A549 (cell line): Measurements from ENCODE around the gene CPNE1. TPM values are rescaled to one million over a fixed set of nuclear protein-coding genes. Genes with fewer than 3 reads are reported as not detected.

ENCODE experiments used
- ATAC-seq, 2 experiments: fragments of 200-7000 bp in 1 of 2; fragments of >200 bp in 1 of 2; cut with Nextera tagmentation in 1 of 2; cut with Tn5 transposase in 1 of 2; 3 replicates each; pipeline versions ENCODE4 v1.8.0 to v1.9.1; 2018 to 2020; ENCODE audit warnings: mild to moderate bottlenecking in 1 of 2, moderate library complexity in 1 of 2
- CTCF ChIA-PET: fragments of 300-600 bp; sonication (Branson Sonifier 250); formaldehyde crosslinking; extraction: SDS; loops from one replicate; lab custom pipeline; 2021; ENCODE audit warnings: antibody characterized with exemption, inconsistent platforms; lab: Yijun Ruan, JAX
- POLR2A ChIA-PET: fragments of 350-600 bp; formaldehyde crosslinking; extraction: SDS; loops from one replicate; lab custom pipeline; 2021; ENCODE audit warnings: antibody characterized with exemption, inconsistent platforms; lab: Yijun Ruan, JAX
- DNase-seq, 2 experiments: peaks; one replicate each; pipeline versions ENCODE4 v3.0.0 to v3.0.0-alpha.2; 2011 to 2016; ENCODE audit warnings: low read depth in 1 of 2, low spot score in 1 of 2
- FAIRE-seq: peaks from 2 replicates; lab custom pipeline; 2011; peaks lifted over from hg19 to GRCh38; lab: Jason Lieb, UNC
- H3K27ac ChIP-seq, 2 experiments: fragments of >200 bp; sonication (Bioruptor Twin); formaldehyde crosslinking; 3 replicates each; pipeline ENCODE4 v1.5.1; 2016 to 2017
- H3K4me1 ChIP-seq: fragments of >200 bp; sonication (Bioruptor Twin); formaldehyde crosslinking; 3 replicates; pipeline ENCODE4 v1.6.1; 2016
- H3K4me2 ChIP-seq: fragments of >200 bp; sonication (Bioruptor Twin); formaldehyde crosslinking; 3 replicates; pipeline ENCODE4 v1.6.1; 2016
- H3K4me3 ChIP-seq: fragments of >200 bp; sonication (Bioruptor Twin); formaldehyde crosslinking; 3 replicates; pipeline ENCODE4 v1.5.1; 2016
- H3K9me3 ChIP-seq: fragments of >200 bp; sonication (Bioruptor Twin); formaldehyde crosslinking; 3 replicates; pipeline ENCODE4 v1.6.1; 2016
- BHLHE40 ChIP-seq: IDR thresholded peaks from 2 replicates; pipeline ENCODE4 v1.6.1; 2012; ENCODE audit warnings: low read depth, low read length, inconsistent platforms
- CBX2 ChIP-seq: fragments of 200-600 bp; sonication (generic); IDR thresholded peaks from 2 replicates; pipeline ENCODE4 v1.6.1; 2016; ENCODE audit warnings: low read depth, mild to moderate bottlenecking, borderline replicate concordance
- CEBPB ChIP-seq, 2 experiments: fragments of >200 bp in 1 of 2; sonication (Bioruptor Twin) in 1 of 2; formaldehyde crosslinking in 1 of 2; IDR thresholded peaks; 2 replicates each; pipeline ENCODE4 v1.6.1; 2012 to 2016
- EP300 ChIP-seq, 2 experiments: fragments of >200 bp; sonication (Bioruptor Twin); formaldehyde crosslinking; IDR thresholded peaks; 2 replicates in 1 of 2; 3 replicates in 1 of 2; pipeline ENCODE4 v1.6.1; 2016 to 2017
- ESRRA ChIP-seq: fragments of 150-350 bp; IDR thresholded peaks from 2 replicates; pipeline ENCODE4 v1.6.1; 2014; ENCODE audit warnings: mild to moderate bottlenecking, low read length, borderline replicate concordance
- FOSL2 ChIP-seq, 2 experiments: fragments of 450-650 bp in 1 of 2; fragments of >200 bp in 1 of 2; sonication (Bioruptor Twin) in 1 of 2; formaldehyde crosslinking; IDR thresholded peaks; 2 replicates each; pipeline versions ENCODE4 v1.5.0 to v1.6.1; 2016 to 2020; ENCODE audit warnings: mild to moderate bottlenecking in 1 of 2, moderate library complexity in 1 of 2
- HOXB13 ChIP-seq: fragments of 250-450 bp; sonication (Bioruptor Pico); IDR thresholded peaks from 2 replicates; pipeline ENCODE4 v1.5.0; 2020; ENCODE audit warnings: low read depth, mild to moderate bottlenecking, moderate library complexity
- JUN ChIP-seq, 2 experiments: fragments of >200 bp; sonication (Bioruptor Twin); formaldehyde crosslinking; IDR thresholded peaks; 2 replicates in 1 of 2; 3 replicates in 1 of 2; pipeline ENCODE4 v1.6.1; 2016 to 2017
- KDM1A ChIP-seq: fragments of 200-600 bp; sonication (generic); IDR thresholded peaks from 2 replicates; pipeline ENCODE4 v1.6.1; 2016; ENCODE audit warnings: low read depth, mild to moderate bottlenecking
- KDM5A ChIP-seq: fragments of 200-600 bp; sonication (generic); IDR thresholded peaks from 2 replicates; pipeline ENCODE4 v1.6.1; 2016; ENCODE audit warnings: antibody characterized with exemption, mild to moderate bottlenecking
- NPAS2 ChIP-seq: fragments of 250-450 bp; sonication (Bioruptor Pico); IDR thresholded peaks from 2 replicates; pipeline ENCODE4 v1.8.0; 2022; ENCODE audit warnings: mild to moderate bottlenecking, moderate library complexity, borderline replicate concordance
- NR3C1 ChIP-seq: fragments of >200 bp; sonication (Bioruptor Twin); formaldehyde crosslinking; IDR thresholded peaks from 3 replicates; pipeline ENCODE4 v1.6.1; 2017
- RARB ChIP-seq: fragments of 250-450 bp; sonication (Bioruptor Pico); IDR thresholded peaks from 2 replicates; pipeline ENCODE4 v1.8.0; 2021; ENCODE audit warnings: mild to moderate bottlenecking, moderate library complexity
- RCOR1 ChIP-seq: fragments of 150-350 bp; IDR thresholded peaks from 2 replicates; pipeline ENCODE4 v1.6.1; 2014; ENCODE audit warnings: antibody characterized with exemption, low read length, low read depth
- RNF2 ChIP-seq: fragments of 200-600 bp; sonication (generic); IDR thresholded peaks from 2 replicates; pipeline ENCODE4 v1.6.1; 2016; ENCODE audit warnings: low read depth, mild to moderate bottlenecking, antibody characterized with exemption, moderate library complexity, borderline replicate concordance
- SMC3 ChIP-seq: fragments of >200 bp; sonication (Bioruptor Twin); formaldehyde crosslinking; IDR thresholded peaks from 3 replicates; pipeline ENCODE4 v1.6.1; 2018; ENCODE audit warnings: inconsistent platforms
- TP53 ChIP-seq: fragments of 250-450 bp; sonication (Bioruptor Pico); IDR thresholded peaks from 2 replicates; pipeline ENCODE4 v1.5.0; 2021; ENCODE audit warnings: mild to moderate bottlenecking, moderate library complexity
- ZNF302 ChIP-seq: fragments of 250-450 bp; sonication (Bioruptor Pico); IDR thresholded peaks from 2 replicates; pipeline ENCODE4 v1.9.0; 2021; ENCODE audit warnings: inconsistent platforms, mild to moderate bottlenecking, moderate library complexity
- WGBS: methylation state at CpG from one replicate; pipeline ENCODE4 v1.1.6; 2017; ENCODE audit errors: missing lambda C conversion rate; 5-methylcytosine and 5-hydroxymethylcytosine counted together
- polyA plus RNA-seq, 4 experiments: library from polyadenylated mRNA; depleted of rRNA in 3 of 4; stranded (reverse); fragments of >200 nt; fragmentation: RNase III in 1 of 4; extraction: RNeasy Plus Mini Kit Qiagen cat#74134 plus additional on column Dnase treatment in 1 of 4; gene quantifications; 2 replicates in 3 of 4; 3 replicates in 1 of 4; pipeline ENCODE4 v1.2.3, GENCODE V29; 2011 to 2017
- TF ChIP-seq, protein P1 (sequence below): fragments of 200-600 bp; sonication (generic); IDR thresholded peaks from 2 replicates; pipeline ENCODE4 v1.6.1; 2016; ENCODE audit warnings: antibody characterized with exemption, mild to moderate bottlenecking, moderate library complexity
- TF ChIP-seq, protein P2 (sequence below): IDR thresholded peaks from 2 replicates; pipeline ENCODE4 v1.6.1; 2012; ENCODE audit warnings: low read depth, borderline replicate concordance

The CPNE1 gene
- polyA plus RNA-seq, 2 of the 4 experiments (the other 2 are of a cell fraction): 199 to 244 TPM

DNA sequence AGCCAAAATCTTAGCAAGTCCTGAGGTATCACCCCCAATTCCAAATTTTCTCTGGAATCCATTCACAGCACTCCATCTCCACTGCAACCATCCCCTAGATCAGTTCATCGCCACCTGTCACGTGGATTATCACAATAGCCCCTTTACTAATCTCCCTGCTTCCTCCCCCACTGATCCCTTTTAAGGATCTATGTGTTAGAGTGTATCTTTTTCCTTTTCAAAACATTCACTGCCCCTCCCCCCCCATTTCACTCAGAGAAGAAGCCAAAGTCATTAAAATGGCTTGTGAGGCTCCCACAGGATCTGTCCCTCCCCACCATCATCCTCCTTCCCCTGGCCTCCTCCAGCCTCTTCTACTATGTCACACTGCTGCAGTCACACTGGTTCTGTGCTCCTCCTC lies 67.5 kb downstream of the CPNE1 start (continued):
- TF ChIP-seq KDM1A: no peak
- TF ChIP-seq JUN (IDR thresholded peaks at IDR 0.05): no peak

DNA sequence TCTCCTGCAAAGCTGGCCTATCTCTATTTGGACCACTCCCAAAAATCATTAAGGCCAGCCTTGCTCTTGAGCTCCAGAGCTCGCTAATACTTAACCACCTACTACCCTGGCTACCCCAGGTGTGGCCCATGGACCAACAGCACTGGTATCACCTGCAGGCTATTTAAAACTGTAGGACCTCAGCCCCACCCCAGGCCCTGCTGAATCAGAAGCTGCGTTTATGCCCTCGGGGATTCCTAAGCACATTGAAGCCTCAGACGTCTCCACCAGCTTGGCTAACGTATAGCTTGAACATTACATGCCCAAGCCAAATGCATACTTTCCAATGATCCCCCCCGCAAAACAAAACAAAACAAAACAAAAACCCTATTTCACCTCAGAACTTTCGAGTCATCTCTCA lies 68.8 kb downstream of the CPNE1 start:
- CTCF ChIA-PET: interaction anchor here (1.1 to 4.6 kb wide), 5 partner anchors 9 to 132 kb away, joined by 3 to 21 read pairs (median 5); no protein-coding TSS in a partner anchor
- DNase-seq: no peak
- POLR2A ChIA-PET: no interaction called here
- no peak overlapping the region for H3K4me3 ChIP-seq
- no peak for FAIRE-seq
- TF ChIP-seq RARB (CRISPR knock-in tag): no peak
- TF ChIP-seq NR3C1: no peak
- TF ChIP-seq, protein P1, sequence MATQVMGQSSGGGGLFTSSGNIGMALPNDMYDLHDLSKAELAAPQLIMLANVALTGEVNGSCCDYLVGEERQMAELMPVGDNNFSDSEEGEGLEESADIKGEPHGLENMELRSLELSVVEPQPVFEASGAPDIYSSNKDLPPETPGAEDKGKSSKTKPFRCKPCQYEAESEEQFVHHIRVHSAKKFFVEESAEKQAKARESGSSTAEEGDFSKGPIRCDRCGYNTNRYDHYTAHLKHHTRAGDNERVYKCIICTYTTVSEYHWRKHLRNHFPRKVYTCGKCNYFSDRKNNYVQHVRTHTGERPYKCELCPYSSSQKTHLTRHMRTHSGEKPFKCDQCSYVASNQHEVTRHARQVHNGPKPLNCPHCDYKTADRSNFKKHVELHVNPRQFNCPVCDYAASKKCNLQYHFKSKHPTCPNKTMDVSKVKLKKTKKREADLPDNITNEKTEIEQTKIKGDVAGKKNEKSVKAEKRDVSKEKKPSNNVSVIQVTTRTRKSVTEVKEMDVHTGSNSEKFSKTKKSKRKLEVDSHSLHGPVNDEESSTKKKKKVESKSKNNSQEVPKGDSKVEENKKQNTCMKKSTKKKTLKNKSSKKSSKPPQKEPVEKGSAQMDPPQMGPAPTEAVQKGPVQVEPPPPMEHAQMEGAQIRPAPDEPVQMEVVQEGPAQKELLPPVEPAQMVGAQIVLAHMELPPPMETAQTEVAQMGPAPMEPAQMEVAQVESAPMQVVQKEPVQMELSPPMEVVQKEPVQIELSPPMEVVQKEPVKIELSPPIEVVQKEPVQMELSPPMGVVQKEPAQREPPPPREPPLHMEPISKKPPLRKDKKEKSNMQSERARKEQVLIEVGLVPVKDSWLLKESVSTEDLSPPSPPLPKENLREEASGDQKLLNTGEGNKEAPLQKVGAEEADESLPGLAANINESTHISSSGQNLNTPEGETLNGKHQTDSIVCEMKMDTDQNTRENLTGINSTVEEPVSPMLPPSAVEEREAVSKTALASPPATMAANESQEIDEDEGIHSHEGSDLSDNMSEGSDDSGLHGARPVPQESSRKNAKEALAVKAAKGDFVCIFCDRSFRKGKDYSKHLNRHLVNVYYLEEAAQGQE: no peak
- TF ChIP-seq SMC3: no peak
- TF ChIP-seq ESRRA: no peak
- no peak for TF ChIP-seq HOXB13 (CRISPR knock-in tag)
- TF ChIP-seq TP53 (CRISPR knock-in tag): no peak
- H3K4me2 ChIP-seq: no peak overlapping the region
- 71% methylated on average over 7 of the region's 7 CpGs for WGBS
- ATAC-seq: no peak
- no peak overlapping the region for H3K27ac ChIP-seq
- no peaks in the 10 kb centered on the region for H3K9me3 ChIP-seq
- H3K4me1 ChIP-seq: peaks cover under 1% of the 10 kb centered on the region; the same call in 1 of the 3 replicates

DNA sequence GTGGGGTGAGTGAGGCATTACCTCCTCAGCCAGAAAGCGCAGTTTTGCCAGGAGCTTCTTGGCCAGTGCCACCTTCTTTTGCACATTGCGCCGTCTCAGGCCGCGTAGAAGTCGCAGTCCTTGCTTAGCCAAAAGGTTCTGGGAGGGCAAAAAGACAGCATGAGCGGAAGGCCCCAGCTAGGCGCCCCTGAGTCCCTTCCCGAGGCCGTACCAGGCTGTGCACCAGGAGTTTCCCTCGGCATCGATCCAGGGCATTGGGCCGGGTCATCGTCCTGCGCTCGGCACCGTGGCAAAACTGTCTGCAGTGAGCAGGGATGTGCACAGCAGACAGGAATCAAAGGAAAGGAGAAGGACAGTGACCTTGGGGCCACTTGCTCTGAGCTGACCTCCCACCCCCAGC lies 69.2 kb downstream of the CPNE1 start:
- no peak for DNase-seq
- Histone ChIP-seq H3K4me2 (no peak overlapping the region), H3K4me1 (no peaks in the 10 kb centered on the region), H3K4me3 (no peak overlapping the region), H3K9me3 (no peaks in the 10 kb centered on the region), H3K27ac (no peak overlapping the region)
- FAIRE-seq: no peak
- TF ChIP-seq NPAS2 (CRISPR knock-in tag) (no peak), CEBPB (IDR thresholded peaks at IDR 0.05) (no peak), RARB (CRISPR knock-in tag) (no peak), RCOR1 (no peak), ESRRA (no peak), RNF2 (no peak), NR3C1 (no peak), FOSL2 (IDR thresholded peaks at IDR 0.05) (no peak), FOSL2 (CRISPR knock-in tag; IDR thresholded peaks at IDR 0.05) (no peak), BHLHE40 (no peak), ZNF302 (CRISPR knock-in tag) (no peak), CBX2 (no peak), KDM5A (no peak), EP300 (IDR thresholded peaks at IDR 0.05) (no peak)
- TF ChIP-seq, protein P2, sequence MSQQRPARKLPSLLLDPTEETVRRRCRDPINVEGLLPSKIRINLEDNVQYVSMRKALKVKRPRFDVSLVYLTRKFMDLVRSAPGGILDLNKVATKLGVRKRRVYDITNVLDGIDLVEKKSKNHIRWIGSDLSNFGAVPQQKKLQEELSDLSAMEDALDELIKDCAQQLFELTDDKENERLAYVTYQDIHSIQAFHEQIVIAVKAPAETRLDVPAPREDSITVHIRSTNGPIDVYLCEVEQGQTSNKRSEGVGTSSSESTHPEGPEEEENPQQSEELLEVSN: no peak
- POLR2A ChIA-PET: no interaction called here
- WGBS: 88% methylated on average over 17 of the region's 17 CpGs
- CTCF ChIA-PET: interaction anchor here (1.3 to 4.6 kb wide), 4 partner anchors 9 to 132 kb away, joined by 3 to 21 read pairs (median 6); no protein-coding TSS in a partner anchor
- no peak for ATAC-seq
